ENCODE measurements around the gene ZNF722.
"Not testable (repeated sequence)": the region's sequence is repeated elsewhere in the genome, so short reads cannot be mapped to it uniquely, and the experiment has no call there.

Gene ZNF722

GRCh38 chr7:63998549-63998948 is at the start of gene ZNF722:
Gene ZNF722, plus strand, starts transcription at chr7:63998849. Its CDS starts 113 bp downstream, at chr7:63998962.
- DNase-seq = no peak

GRCh38 chr7:63953181-63953580 is 45.5 kb upstream of the ZNF722 start:
- DNase-seq = no peak

- no peak for DNase-seq
These were observed 30.0 kb upstream of the ZNF722 start for GRCh38 chr7:63968629-63969028.

GRCh38 chr7:64015496-64015895 is 16.8 kb downstream of the ZNF722 start:
- DNase-seq = not testable (repeated sequence)

GRCh38 chr7:64035388-64035787 is 36.7 kb downstream of the ZNF722 start:
- DNase-seq = no peak

- no peak for DNase-seq
These were observed 38.4 kb downstream of the ZNF722 start for GRCh38 chr7:64037095-64037494.

GRCh38 chr7:64045301-64046040 is 46.8 kb downstream of the ZNF722 start, which contains the start of gene ZNF727:
Gene ZNF727, plus strand, starts transcription at chr7:64045434. Its CDS starts 188 bp downstream, at chr7:64045622.
- DNase-seq = no peak

GRCh38 chr7:64046041-64046389 is 47.4 kb downstream of the ZNF722 start:
- no peak for DNase-seq

Measured in NCI-H2029 treated with DMSO at 0.1 percent for 48 hours (cell line).